ENCODE results near the gene HLA-DQB2. TPM values are rescaled to one million over a fixed set of nuclear protein-coding genes. Genes with fewer than 3 reads are reported as not detected.
"Not testable (repeated sequence)": the region's sequence is repeated elsewhere in the genome, so short reads cannot be mapped to it uniquely, and the experiment has no call there.

HLA-DQB2 gene
- total RNA-seq, 1 donor from 2014 or later = not detected

GRCh38 chr6:32745649-32746048, 17.7 kb downstream of the HLA-DQB2 start:
- DNase-seq (ENCODE audit: low read depth, low spot score) = not testable (repeated sequence)

- no peak for DNase-seq (ENCODE audit: low read depth, low spot score)
Measured at GRCh38 chr6:32744776-32745175, 18.6 kb downstream of the HLA-DQB2 start.

- no peak for DNase-seq (ENCODE audit: low read depth, low spot score)
Measured at GRCh38 chr6:32742374-32742773, 21.0 kb downstream of the HLA-DQB2 start.

GRCh38 chr6:32741031-32741960, 22.0 kb downstream of the HLA-DQB2 start, which contains the start of gene HLA-DQA2:
HLA-DQA2 (plus strand) TSS chr6:32741391; CDS start chr6:32741444, 53 bp downstream.
- DNase-seq (ENCODE audit: low read depth, low spot score) = no peak

GRCh38 chr6:32738126-32738525, 25.2 kb downstream of the HLA-DQB2 start:
- DNase-seq (ENCODE audit: low read depth, low spot score) = no peak

GRCh38 chr6:32718879-32719278, 44.5 kb downstream of the HLA-DQB2 start:
- DNase-seq (ENCODE audit: low read depth, low spot score) = no peak

GRCh38 chr6:32716396-32716795, 46.9 kb downstream of the HLA-DQB2 start:
- no peak for DNase-seq (ENCODE audit: low read depth, low spot score)

GRCh38 chr6:32713241-32713640, 50.1 kb downstream of the HLA-DQB2 start:
- no peak for DNase-seq (ENCODE audit: low read depth, low spot score)

- no peak for DNase-seq (ENCODE audit: low read depth, low spot score)
Measured at GRCh38 chr6:32709625-32710024, 53.7 kb downstream of the HLA-DQB2 start.

Other genes starting within 250 kb of the HLA-DQB2 start
- not detected in 2 replicates for gene HLA-DRB5, start 233.2 kb downstream of the HLA-DQB2 start, total RNA-seq
- not detected in 2 replicates for gene HLA-DRB1, start 173.7 kb downstream of the HLA-DQB2 start, total RNA-seq
- gene HLA-DQA1, start 126.1 kb downstream of the HLA-DQB2 start, total RNA-seq = not detected in 2 replicates
- gene HLA-DQB1, start 96.9 kb downstream of the HLA-DQB2 start, total RNA-seq = not detected in 2 replicates
- not detected in 2 replicates for gene HLA-DQA2, start 22.1 kb downstream of the HLA-DQB2 start, total RNA-seq
- 0.49 TPM in 1 of 2 replicates, not detected in the other for gene HLA-DOB, start 53.5 kb upstream of the HLA-DQB2 start, total RNA-seq
- 35.9 and 45.6 TPM in 2 replicates for gene TAP2, start 75.2 kb upstream of the HLA-DQB2 start, total RNA-seq
- 83.1 and 93.6 TPM in 2 replicates for gene PSMB8, start 80.5 kb upstream of the HLA-DQB2 start, total RNA-seq
- gene TAP1, start 90.2 kb upstream of the HLA-DQB2 start, total RNA-seq = 43.2 and 70.8 TPM in 2 replicates
- 28.0 and 53.5 TPM in 2 replicates for gene PSMB9, start 90.7 kb upstream of the HLA-DQB2 start, total RNA-seq
- gene HLA-DMB, start 177.5 kb upstream of the HLA-DQB2 start, total RNA-seq = 0.07 TPM in 1 of 2 replicates, not detected in the other
- gene HLA-DMA, start 189.6 kb upstream of the HLA-DQB2 start, total RNA-seq = 0.26 and 0.46 TPM in 2 replicates
- 52.1 and 77.0 TPM in 2 replicates for gene BRD2, start 205.1 kb upstream of the HLA-DQB2 start, total RNA-seq
- gene HLA-DOA, start 246.1 kb upstream of the HLA-DQB2 start, total RNA-seq = not detected in 2 replicates

Measured in pulmonary artery endothelial cell (primary cell).